Thoracic aorta endothelial cell (primary cell): ENCODE results near the gene HOXD1. TPM values are rescaled to one million over a fixed set of nuclear protein-coding genes. Genes with fewer than 3 reads are reported as not detected.

Source experiments
- small RNA-seq: library from RNA; depleted of rRNA; stranded (forward); fragments of <200 nt; gene quantifications from one replicate; pipeline ENCODE3, GENCODE V24; 2012
- total RNA-seq: library from RNA; depleted of rRNA; stranded (reverse); fragments of >200 nt; gene quantifications from 2 replicates; pipeline ENCODE4 v1.2.3, GENCODE V29; 2012

Gene HOXD1
- 15.3 TPM in 1 of 2 replicates, not detected in the other for total RNA-seq

GRCh38 chr2:176187899-176188773 lies at the start of gene HOXD1:
HOXD1 (plus strand) TSS chr2:176188668; CDS start chr2:176188802, 134 bp downstream.

GRCh38 chr2:176151442-176152287 lies 36.8 kb upstream of the HOXD1 start, which contains the start of gene HOXD4:
HOXD4 (plus strand) TSS chr2:176151550; CDS start chr2:176151634, 84 bp downstream.

GRCh38 chr2:176156807-176157498 lies 31.5 kb upstream of the HOXD1 start, which contains the start of gene HOXD3:
HOXD3 (plus strand) TSS chr2:176157307; CDS start chr2:176169115, 11,808 bp downstream.

Small RNA genes within 50 kb of the gene (small RNA-seq; reads per million reads assigned to genes)
- gene MIR10B: 22.1 reads per million, percentile 96 among the genes with 10 or more reads in this experiment

Other genes with a start within 250 kb of the HOXD1 start
- 17.4 and 20.5 TPM in 2 replicates for gene LNPK, start 186.4 kb upstream of the HOXD1 start, total RNA-seq
- gene EVX2, start 104.7 kb upstream of the HOXD1 start, total RNA-seq: not detected in 2 replicates
- not detected in 2 replicates for gene HOXD13, start 95.9 kb upstream of the HOXD1 start, total RNA-seq
- gene HOXD12, start 88.9 kb upstream of the HOXD1 start, total RNA-seq: not detected in 2 replicates
- not detected in 2 replicates for gene HOXD11, start 81.4 kb upstream of the HOXD1 start, total RNA-seq
- not detected in 2 replicates for gene HOXD10, start 71.9 kb upstream of the HOXD1 start, total RNA-seq
- gene HOXD9, start 65.9 kb upstream of the HOXD1 start, total RNA-seq: 2.0 TPM in 1 of 2 replicates, not detected in the other
- 9.3 TPM in 1 of 2 replicates, not detected in the other for gene HOXD8, start 59.0 kb upstream of the HOXD1 start, total RNA-seq
- gene HOXD4, start 37.1 kb upstream of the HOXD1 start, total RNA-seq: 8.7 TPM in 1 of 2 replicates, not detected in the other
- gene HOXD3, start 31.4 kb upstream of the HOXD1 start, total RNA-seq: 11.2 TPM in 1 of 2 replicates, not detected in the other
- gene MTX2, start 80.8 kb downstream of the HOXD1 start, total RNA-seq: 21.8 and 23.6 TPM in 2 replicates